UCSD-AML1 (cell line): ENCODE results near the gene LHFPL4.
"Not testable (repeated sequence)": the region's sequence is repeated elsewhere in the genome, so short reads cannot be mapped to it uniquely, and the experiment has no call there.

ENCODE experiments used
- DNase-seq: peaks from one replicate; lab custom pipeline; 2025; ENCODE audit not compliant: unreplicated experiment; lab: John Stamatoyannopoulos, UW

The LHFPL4 gene

DNA sequence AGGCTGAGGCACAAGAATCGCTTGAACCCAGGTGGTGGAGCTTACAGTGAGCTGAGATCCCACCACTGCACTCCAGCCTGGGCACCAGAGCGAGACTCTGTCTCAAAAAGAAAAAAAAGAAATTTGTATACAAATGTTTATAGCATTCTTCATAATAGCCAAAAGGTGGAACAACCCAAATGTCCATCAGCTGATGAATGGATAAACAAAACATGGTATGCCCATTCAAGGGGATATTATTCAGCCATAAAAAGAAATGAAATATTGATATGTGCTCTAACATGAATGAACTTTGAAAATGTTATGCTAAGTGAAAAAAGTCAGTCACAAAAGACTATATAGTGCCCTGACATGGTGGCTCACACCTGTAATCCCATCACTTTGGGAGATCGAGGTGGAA lies 11.4 kb downstream of the LHFPL4 start:
- DNase-seq: no peak

DNA sequence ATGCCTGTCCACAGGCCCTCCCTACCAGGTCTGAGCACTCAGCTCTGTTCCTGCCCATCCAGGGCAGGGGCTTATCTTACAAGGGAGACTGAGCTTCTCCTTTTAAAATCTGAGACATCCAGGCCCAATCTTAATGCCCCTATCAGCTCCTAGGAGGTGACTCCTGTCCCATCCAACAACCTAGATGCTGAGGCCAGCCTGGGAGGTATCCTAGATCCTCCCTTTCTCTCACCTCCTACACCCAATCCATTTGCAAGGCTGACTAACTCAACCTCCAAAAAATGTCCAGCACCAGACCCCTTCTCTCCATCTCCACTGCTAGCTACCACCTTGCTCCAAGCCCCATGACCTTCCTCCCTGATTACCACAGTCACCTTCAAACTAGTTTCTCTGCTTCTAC lies 17.4 kb downstream of the LHFPL4 start:
- no peak for DNase-seq

DNA sequence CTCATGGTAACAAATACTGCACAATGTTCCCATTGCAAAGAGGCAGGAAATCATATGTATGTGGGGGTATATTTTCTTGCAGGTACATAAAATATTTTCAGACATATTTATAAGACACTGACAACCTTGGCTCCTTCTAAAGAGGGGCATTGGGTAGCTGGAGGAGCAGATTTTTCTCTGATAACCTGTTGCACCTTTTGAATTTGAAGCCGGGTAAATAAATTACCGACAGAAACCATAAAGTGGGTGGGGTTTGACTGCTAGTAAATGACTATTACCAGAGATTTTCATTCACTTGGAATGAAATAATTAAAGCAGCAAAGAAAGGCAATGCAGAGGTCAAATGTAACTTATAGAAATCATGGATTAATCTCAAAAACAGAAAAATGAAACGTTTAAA lies 19.2 kb downstream of the LHFPL4 start:
- DNase-seq: no peak

DNA sequence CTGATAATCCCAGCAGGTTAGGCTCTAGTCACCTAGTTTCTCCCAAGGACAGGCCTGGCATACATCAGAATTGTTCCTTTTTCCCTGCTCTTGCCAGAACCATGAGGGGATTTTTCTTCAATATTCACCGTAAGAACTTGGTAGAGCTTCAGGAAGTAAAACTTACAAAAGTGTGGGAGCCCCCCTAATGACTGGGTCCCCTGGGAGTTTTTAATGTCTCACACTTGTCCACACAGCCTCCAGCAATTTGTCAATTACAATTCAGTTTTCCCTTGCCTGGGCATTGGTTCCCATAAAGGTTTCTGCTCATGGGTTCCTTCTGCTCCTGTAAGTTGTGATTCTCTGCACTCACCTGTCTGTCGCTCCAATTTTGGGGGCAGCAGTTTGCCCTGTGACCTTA lies 28.5 kb downstream of the LHFPL4 start:
- DNase-seq: no peak

DNA sequence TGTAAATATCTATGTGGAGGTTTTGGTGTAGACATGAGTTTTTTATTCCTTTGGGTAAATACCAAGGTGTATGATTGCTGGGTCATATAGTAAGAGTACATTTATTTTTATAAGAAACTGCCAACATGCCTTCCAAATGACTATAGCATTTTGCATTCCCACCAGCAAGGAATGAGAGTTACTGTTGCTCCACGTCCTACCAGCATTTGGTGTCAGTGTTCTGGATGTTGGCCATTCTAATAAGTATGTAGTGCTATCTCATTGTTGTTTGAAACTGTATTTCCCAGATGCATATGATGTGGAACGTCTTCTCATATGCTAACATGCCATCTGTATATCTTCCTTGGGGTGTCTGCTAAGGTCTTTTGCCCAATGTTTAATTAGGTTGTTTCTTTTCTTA lies 38.7 kb downstream of the LHFPL4 start:
- DNase-seq: no peak

DNA sequence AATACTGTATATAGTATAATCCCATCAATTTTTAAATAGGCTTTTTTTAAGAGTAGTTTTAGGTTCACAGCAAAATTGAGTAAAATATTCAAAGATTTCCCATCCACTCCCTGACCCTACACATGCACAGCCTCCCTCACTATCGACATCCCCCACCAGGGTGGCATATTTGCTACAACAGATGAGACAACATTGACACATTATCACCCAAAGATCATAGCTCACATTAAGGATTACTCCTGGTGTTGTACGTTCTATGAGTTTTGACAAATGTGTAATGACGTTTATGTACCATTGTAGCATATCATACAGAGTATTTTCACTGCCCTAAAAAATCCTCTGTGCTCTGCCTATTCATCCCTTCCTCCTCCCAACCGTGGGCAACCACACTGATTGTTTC lies 39.3 kb downstream of the LHFPL4 start:
- no peak for DNase-seq

DNA sequence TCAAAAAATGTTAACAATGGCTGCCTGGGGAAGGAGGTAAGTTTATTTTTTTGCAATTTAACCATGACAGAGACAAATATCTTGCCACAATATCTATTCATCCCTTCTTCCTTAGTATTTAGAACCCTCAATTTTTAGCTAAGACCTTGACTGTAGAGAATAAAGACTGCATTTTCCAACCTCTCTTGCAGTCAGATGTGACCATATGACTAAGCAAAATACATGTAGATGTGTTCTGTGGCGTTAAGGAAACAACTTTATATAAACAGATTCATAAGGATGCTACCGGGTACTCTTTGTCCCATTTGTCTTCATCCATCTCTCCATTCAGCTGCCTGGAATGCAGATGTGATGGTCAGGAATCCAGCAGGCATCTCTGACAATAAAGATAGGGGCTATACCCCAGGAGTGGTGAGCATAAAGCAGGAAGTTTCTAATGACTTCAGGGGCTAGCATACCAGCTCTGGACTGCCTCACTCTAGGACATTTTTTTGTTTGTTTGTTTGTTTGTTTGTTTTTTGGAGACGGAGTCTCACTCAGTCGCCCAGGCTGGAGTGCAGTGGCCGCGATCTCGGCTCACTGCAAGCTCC lies 41.1 kb downstream of the LHFPL4 start:
- no peak for DNase-seq

DNA sequence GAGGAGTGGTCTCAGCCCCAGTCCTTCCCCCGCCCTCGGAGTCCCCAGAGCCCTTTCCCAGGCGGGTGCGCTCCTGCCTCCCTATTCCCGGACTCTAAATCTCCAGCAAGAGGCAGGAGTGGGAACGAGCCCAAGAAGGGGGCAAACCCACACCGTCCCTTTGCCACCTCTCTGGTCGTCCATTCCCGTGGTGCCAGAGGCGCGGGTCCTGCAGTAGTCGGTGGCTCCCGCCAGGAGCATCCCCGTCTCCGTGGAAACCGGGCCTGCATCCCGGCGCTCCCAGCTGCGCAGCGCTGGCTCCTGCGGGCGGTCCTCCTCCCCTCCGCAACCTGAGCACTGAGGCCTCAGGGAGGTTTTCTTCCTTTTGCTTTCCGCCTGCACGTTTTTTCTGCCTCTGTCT lies 44.8 kb downstream of the LHFPL4 start:
- DNase-seq: no peak

DNA sequence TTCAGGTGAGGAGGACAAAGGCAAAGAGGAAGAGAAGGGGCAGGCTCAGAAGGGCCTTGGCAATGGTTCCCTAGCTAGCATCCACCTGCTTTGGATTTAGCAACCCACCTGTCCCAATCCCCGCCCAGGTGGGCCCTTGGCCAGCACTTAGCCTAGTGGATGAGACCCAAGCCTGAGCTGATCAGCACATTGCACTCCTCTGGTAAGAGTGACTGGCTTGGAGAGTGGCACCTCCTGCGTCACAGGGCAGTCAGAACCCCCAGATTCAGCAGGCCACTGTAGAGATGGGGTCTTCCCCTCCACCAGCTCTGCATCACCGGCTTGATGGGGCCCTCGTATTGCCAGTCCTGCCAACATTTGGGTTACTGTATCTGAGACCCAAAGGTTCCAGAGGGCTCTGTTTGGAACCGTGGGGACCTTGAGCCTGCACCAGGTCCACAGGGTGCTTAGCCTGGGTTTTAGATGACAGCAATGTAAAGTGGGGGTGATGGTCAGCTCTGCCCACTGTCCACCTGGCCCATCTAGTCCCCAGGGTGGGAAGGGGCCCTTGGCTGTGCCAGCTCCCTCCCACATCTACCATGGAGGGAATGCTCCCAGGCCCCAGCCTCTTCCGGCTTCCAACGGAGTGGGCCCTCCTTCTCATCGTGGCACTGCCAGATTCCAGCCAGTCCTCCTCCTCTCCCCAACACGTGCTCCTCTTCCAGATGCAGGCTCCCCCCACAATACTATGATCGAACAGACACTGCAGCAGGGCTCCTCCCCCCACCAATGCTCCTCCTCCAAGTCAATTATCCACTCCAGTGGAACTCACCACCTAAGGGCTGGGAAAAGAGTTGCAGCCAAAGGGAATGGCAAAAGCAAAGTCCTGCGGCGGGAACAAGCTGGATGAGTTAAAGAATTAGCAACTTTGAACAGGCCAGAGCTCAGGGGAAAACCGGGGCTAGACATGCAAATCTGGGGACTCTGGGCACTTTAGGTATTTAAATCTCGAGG lies 45.7 kb downstream of the LHFPL4 start:
- no peak for DNase-seq

DNA sequence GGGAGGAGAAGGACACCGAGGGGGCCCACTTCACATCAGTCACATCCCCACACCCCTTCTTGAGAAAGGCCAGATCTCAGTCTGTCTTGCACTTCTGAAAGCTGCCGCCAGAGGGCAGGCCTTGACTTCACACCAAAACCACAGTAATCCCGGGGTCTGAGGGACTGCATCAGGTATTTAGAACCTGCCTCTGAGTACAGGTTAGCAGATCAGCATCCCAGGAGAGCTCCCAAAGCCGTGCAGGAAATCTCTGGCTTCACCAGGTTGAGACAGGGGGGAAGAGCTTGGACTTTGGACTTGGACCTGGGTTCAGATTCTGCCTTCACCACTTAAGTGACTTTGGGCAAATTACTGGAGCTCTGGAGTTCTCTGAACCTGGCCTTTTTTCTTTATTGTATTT lies 50.3 kb downstream of the LHFPL4 start:
- DNase-seq: peak; percentile 69

DNA sequence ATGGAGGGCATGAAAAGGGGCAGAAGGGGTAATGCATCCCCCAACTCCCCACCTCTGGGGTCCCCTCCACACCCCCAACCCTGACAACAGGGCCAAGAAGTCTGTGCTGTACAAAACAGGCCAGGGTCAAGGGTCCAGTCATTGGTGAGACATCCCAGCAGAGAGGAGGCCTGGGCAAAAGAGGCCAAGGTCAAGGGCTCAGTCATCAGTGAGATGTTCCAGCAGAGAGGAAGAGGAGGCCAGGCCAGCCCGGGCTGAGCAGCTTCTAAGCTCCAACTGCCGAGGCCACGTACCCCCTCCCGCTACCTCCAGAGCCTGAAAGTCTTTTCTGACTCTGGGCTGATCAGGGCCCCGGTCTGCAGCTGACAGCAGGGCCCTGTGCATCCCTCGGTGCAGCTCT lies 52.4 kb downstream of the LHFPL4 start:
- DNase-seq: no peak

DNA sequence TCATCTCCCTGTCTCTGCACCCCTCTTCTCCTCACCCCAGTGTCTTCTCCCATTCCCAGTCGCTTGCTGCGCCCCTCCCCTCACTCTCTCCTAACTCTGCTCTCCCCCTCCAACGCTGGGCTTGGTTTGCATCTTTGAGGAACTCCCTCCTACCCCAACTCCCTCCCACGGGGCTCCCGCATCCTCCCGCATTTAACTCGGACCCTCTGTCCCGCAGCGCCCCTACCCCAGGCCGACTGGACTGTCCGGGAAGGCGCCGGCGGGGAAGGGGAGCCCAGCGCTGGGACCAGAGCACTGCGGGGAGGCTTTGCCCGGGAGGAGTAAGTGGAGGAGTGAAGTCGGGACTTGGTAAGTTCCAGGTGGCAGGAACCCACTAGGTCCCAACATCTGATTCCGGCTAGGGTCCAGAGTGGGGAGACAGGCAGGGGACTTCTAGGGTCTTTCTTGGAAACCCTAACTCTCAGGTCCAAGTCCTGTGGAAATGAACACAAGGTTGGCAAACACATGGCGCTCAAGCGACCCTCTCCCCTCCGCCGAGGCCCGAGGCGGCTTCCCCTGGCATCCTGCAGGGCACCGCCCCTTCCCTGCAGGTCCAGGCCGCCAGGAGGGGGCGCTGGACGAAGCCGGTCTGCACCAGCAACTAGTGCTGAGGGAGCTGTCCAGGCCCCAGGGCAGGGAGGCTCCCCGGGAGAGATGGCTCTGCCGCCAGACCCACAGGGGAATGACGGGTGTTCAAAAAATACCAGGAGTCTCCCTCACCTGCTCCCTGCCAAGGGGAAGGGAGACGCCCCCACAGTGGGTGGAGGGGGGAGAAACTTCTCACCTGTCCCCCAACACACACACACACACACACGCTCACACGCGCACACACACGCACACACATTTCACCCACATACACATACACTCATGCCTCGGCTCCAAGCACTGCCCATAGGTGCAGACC lies 53.2 kb downstream of the LHFPL4 start:
- DNase-seq: peak; percentile 77

DNA sequence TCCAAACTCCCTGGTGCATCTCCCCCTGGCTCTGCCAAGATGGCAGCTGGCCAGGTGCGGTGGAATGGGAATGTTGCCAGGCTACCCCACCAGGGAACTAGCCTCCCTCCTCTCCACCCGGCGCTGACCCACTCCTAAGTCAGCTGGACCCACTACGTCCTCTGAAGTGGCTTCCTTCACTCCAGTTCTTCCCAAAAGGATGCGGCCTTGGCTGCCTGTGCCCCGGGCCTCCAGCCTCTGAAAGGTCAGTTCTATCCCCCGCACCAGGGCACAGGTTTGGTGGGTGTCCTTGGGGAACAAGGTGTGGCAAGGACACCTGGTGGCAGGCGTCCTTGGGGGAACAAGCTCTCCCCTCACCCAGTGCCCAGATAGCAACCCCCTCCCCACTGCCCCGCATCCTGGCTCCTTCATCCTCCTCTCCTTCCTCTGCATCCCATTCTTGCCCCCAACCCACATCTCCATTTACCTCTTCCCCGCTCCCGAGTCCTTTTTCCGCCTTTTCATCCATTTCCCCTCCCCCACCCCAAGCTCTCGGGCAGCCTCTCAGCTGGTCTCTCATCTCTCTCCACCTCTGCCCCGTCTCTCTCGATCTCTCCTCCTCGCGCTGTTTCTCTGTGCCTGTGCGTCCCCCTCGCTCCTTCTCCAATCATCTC lies 54.0 kb downstream of the LHFPL4 start:
- no peak for DNase-seq

DNA sequence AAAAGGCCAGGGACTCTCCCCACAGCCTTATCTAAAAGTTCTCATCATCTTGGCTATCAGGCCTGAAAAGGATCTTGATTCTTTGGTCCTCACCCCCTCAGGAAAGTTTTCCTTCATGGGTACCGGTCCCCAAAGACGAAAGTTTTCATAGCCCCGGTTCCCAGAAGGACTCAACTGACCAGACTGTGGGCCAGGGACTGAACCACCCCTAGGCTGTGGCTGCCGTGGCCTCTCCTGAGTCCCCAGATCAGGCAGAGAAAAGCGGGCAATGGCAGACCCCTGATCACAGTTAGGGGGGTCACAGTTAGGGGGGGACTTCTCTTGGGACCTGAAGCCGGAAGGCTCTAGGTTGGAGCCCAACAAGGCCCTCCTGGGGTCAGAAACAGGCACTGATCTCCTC lies 54.8 kb downstream of the LHFPL4 start:
- DNase-seq: no peak

DNA sequence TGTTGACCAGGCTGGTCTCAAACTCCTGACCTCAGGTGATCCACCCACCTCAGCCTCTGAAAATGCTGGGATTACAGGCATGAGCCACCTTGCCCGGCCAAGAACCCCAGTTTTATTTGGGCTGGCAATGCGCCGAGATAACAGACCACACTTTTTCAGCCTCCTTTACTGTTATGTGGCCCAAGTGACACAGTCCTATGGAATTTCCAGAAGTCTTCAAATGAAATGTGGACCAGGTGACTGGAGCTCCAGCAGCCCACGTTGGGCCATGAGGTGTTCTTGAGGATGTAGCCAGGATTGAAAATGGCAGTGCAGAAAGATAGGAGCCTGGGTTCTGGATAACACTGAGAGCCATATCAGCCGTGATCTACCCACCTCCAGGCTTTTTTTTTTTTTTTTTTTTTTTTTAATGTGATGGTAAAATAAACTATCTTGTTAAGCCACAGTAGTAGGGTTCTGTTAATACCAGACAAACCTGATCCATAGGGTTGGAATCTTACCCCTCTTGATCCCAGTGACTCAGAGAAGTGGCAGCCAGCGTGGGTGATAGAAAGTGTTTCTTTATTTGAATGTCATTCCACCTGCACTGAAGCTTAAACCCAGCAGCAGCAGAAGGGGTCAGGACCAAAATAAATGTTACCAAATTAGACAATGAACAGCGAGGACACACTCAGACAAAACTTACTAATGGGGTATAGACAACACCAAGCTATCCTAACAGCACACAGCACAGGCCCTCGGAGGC lies 55.6 kb downstream of the LHFPL4 start:
- DNase-seq: no peak

DNA sequence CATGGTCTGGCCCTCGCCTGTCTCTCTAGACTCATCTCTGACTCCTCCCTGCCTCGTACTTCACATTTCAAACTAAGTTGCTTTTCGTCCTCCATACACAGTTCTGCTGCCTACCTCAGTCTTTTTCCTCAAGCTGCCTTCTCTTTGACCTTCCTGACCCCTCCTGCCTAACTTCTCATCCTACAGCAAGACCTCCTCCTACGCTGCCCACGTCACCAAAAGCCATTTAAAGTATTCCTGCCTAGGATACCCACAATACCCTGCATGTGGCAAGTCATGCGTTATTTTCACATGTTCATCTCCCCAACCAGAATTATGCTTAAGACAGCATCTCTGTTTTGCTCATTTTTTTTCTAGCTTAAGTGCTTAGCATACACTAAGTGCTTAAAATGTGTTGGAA lies 56.7 kb downstream of the LHFPL4 start:
- no peak for DNase-seq

DNA sequence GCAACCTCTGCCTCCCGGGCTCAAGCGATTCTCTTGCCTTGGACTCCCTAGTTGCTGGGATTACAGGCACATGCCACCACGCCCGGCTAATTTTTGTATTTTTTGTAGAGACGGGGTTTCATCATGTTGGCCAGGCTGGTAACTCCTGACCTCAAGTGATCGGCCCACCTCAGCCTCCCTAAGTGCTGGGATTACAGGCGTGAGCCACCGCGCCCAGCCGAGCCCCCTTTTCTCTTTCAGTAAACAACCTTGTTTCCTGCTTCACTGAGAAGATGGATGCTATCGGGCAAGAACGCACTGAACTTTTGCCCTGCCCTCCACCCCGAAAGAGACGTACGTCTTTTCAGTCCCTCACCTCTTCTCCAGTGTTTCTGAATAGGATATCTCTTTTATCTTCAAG lies 59.6 kb downstream of the LHFPL4 start:
- not testable (repeated sequence) for DNase-seq

DNA sequence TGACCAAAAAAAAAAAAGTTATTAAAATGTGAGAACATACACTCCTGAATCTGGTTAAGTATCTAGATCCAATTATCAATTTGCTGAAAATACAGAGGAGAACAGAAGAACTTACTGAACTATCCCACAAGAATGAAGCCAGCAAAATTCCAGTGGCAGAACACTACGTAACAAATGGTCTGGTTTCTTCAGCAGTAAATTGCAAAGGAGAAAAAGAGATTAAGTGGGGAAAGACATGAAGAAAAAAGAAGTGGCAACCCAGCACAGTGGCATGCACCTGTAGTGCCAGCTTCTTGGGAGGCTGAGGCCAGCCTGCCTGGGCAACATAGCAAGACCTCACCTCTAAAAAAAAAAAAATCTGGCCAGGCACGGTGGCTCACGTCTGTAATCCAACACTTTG lies 62.1 kb downstream of the LHFPL4 start:
- no peak for DNase-seq

DNA sequence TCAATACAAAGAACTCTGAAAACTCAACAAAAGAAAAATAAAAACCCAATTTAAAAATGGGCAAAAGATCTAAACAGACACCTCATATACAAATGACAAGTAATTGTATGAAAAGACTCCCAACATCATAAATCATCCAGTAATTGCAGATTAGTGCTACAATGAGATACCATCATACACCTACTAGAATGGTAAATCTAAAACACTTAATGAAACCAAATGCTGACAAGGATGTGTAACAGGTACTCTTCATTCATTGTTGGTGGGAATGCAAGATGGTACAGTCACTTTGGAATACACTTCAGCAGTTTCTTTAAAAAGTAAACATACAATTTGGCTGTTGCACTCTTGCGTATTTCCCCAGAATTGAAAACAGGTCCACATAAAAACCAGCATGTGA lies 68.4 kb downstream of the LHFPL4 start:
- DNase-seq: no peak

DNA sequence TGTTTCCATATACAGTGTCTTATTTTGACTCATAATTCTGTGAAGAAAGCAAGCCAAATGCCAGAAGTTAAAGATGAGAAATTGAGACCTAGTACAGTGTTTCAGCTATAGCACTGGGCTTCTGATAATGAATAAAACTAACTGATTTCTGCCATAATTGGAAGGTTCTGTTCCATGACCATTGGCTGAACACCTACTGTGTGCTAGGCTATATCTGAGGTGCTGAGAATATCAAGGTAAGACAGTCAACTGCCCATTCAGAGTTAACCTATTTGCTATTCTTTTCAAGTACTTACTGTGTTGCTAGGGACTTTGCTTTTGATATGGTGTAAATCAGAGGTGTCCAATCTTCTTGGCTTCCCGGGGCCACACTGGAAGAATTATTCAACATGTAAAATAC lies 73.4 kb downstream of the LHFPL4 start:
- no peak for DNase-seq
